PC-3 (cell line): Measurements from ENCODE around the gene NCSTN. TPM values are rescaled to one million over a fixed set of nuclear protein-coding genes. Genes with fewer than 3 reads are reported as not detected.

Source experiments
- ATAC-seq: fragments of 200-7000 bp; cut with Tn5 transposase; 2 replicates; pipeline ENCODE4 v1.9.1; 2020; ENCODE audit warnings: mild to moderate bottlenecking, moderate library complexity
- BruUV-seq: library from RNA; stranded (reverse); fragments of 400-500 nt; replicated peaks from 2 replicates; lab custom pipeline; 2021; lab: Mats Ljungman, UMichigan
- CTCF ChIA-PET: fragments of 300-600 bp; sonication (Branson Sonifier 250); formaldehyde crosslinking; loops from one replicate; lab custom pipeline; 2022; ENCODE audit warnings: antibody characterized with exemption; lab: Charles Lee
- POLR2A ChIA-PET: fragments of 300-600 bp; sonication (Branson Sonifier 250); formaldehyde crosslinking; loops from one replicate; lab custom pipeline; 2022; ENCODE audit warnings: antibody characterized with exemption; ENCODE audit not compliant: unreplicated experiment; lab: Charles Lee
- DNase-seq: peaks from one replicate; pipeline ENCODE4 v3.0.0-alpha.2; 2015
- H2AFZ ChIP-seq: fragments of 300-600 bp; sonication (generic); 2 replicates; pipeline ENCODE4 v1.6.0; 2016; ENCODE audit warnings: antibody characterized with exemption, low read length
- H3F3A ChIP-seq: fragments of 300-600 bp; sonication (generic); one replicate; pipeline ENCODE4 v1.6.0; 2017; ENCODE audit warnings: antibody characterized with exemption, low read length, control low read depth, mild to moderate bottlenecking; ENCODE audit not compliant: unreplicated experiment
- H3K27ac ChIP-seq: fragments of 300-600 bp; sonication (generic); 2 replicates; pipeline ENCODE4 v1.5.1; 2016; ENCODE audit warnings: mild to moderate bottlenecking, low read length
- H3K27me3 ChIP-seq: fragments of 300-600 bp; sonication (generic); 2 replicates; pipeline ENCODE4 v1.6.1; 2016; ENCODE audit warnings: low read length, mixed read lengths
- H3K36me3 ChIP-seq: fragments of 300-600 bp; sonication (generic); 2 replicates; pipeline ENCODE4 v1.6.1; 2016; ENCODE audit warnings: low read depth, mixed run types, low read length, mixed read lengths
- H3K4me1 ChIP-seq: fragments of 300-600 bp; sonication (generic); 2 replicates; pipeline ENCODE4 v1.5.1; 2016; ENCODE audit warnings: low read length; ENCODE audit not compliant: insufficient read depth
- H3K4me2 ChIP-seq: fragments of 300-600 bp; sonication (generic); 2 replicates; pipeline ENCODE4 v1.6.0; 2016; ENCODE audit warnings: low read length
- H3K4me3 ChIP-seq: fragments of 300-600 bp; sonication (generic); 2 replicates; pipeline ENCODE4 v1.5.1; 2016; ENCODE audit warnings: mild to moderate bottlenecking, low read length, mixed read lengths
- H3K79me2 ChIP-seq: fragments of 300-600 bp; sonication (generic); 2 replicates; pipeline ENCODE4 v1.6.1; 2017; ENCODE audit warnings: low read length, mixed read lengths
- H3K9ac ChIP-seq: fragments of 300-600 bp; sonication (generic); 2 replicates; pipeline ENCODE4 v1.6.0; 2016; ENCODE audit warnings: mild to moderate bottlenecking, low read length
- H3K9me2 ChIP-seq: fragments of 300-600 bp; sonication (generic); replicated peaks from 2 replicates; pipeline ENCODE4 v1.6.1; 2016; ENCODE audit warnings: mixed run types, low read length, mixed read lengths
- H3K9me3 ChIP-seq: fragments of 300-600 bp; sonication (generic); 2 replicates; pipeline ENCODE4 v1.6.1; 2016; ENCODE audit warnings: low read length, mixed read lengths
- H4K20me1 ChIP-seq: fragments of 300-600 bp; sonication (generic); 2 replicates; pipeline ENCODE4 v1.6.1; 2016; ENCODE audit warnings: low read length, mixed read lengths
- EZH2 ChIP-seq: fragments of 300-600 bp; sonication (generic); IDR thresholded peaks from one replicate; pipeline ENCODE4 v1.6.1; 2017; ENCODE audit warnings: antibody characterized with exemption, mild to moderate bottlenecking, low read length; ENCODE audit not compliant: unreplicated experiment
- EZH2phosphoT487 ChIP-seq: fragments of 300-600 bp; sonication (generic); IDR thresholded peaks from 2 replicates; pipeline ENCODE4 v1.6.1; 2018; ENCODE audit warnings: mild to moderate bottlenecking, antibody characterized with exemption, low read length, borderline replicate concordance
- intact Hi-C: fragments of 100-400 bp; cut with micrococcal nuclease; formaldehyde crosslinking; loops from 2 replicates; pipeline ENCODE4 v1.9.0; 2023
- total RNA-seq: library from RNA; depleted of rRNA; stranded (reverse); fragments of >200 nt; gene quantifications from 2 replicates; pipeline ENCODE4 v1.2.3, GENCODE V29; 2014
- TF ChIP-seq, protein P1 (sequence below): fragments of 300-600 bp; sonication (generic); conservative IDR thresholded peaks from 2 replicates; pipeline ENCODE4 v1.5.1; 2017; ENCODE audit warnings: antibody characterized with exemption, low read depth, mild to moderate bottlenecking, low read length

The NCSTN gene
- total RNA-seq, 1 experiment from 2014 or later, result 49.6 TPM

DNA sequence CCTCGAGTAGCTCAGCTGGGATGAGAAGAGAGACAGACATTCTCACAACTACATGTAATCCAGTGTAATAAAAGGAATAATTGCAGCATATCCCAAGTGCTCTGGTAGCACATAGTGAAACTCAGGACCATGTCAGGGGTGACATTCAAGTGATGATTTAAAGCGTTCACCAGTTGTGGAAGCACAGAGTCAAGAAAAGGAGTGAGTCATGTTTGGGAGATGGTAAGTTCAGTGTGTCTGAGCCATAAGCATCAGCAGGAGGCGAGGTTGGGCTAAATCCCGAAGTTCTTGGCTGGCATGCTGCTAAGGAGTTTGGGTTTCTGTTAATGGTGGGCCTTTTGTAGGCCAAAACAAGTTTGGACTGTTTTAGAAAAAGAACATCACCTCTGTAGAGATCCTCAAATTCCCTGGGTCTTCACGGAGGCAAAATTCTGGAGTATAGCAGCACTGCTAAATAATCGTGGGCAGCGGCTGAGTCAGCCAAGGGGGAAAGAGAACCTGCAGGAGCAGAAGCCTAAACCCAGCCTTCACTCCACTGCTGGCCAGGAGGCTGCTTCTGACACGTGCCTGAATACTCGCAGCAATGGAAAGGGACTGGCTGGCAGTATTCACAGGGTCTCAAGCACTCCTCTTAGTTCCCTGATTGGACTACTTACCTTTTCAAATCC lies 16.5 kb downstream of the NCSTN start:
- Histone ChIP-seq H2AFZ (no peak overlapping the region), H3K4me2 (no peak overlapping the region), H3K79me2 (no peaks in the 10 kb centered on the region), H3K9me2 (no peaks in the 10 kb centered on the region), H3K27ac (no peak overlapping the region), H4K20me1 (no peaks in the 10 kb centered on the region), H3K27me3 (no peaks in the 10 kb centered on the region), H3K9me3 (no peaks in the 10 kb centered on the region), H3K4me1 (no peaks in the 10 kb centered on the region), H3K9ac (no peak overlapping the region), H3K36me3 (peaks cover 40% of the 10 kb centered on the region), H3K4me3 (no peak overlapping the region), H3F3A (no peaks in the 10 kb centered on the region)
- no peak for DNase-seq
- ChIA-PET POLR2A (no interaction called here), CTCF (no interaction called here)
- ATAC-seq, result no peak; the same call in 1 of the 2 replicates
- BruUV-seq, result no TSS peak
- intact Hi-C loops, result no loop called here
- no peak for TF ChIP-seq EZH2

DNA sequence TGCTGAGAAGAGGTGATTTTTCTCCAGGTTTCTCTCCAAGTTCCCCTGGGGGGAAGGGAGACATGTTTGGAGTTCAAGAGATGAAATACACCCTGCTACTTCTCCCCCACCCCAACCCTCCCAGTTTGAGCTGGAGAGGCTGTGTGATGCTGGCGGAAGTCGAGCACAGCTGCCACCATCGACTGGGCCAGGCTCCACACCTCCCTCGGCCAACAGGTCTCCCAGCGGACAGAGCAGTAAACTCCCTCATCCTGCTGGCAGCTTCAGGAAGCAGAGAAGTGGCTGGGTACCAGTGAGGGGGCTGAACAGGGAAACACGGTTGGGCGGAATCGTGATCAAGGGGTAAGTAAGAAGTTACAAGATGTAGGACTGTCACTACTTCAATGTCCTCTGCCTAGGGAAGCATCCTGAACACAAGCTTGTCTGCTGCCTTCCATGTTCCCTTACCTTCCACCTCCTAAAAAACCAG lies 17.1 kb downstream of the NCSTN start:
- TF ChIP-seq, protein P1, sequence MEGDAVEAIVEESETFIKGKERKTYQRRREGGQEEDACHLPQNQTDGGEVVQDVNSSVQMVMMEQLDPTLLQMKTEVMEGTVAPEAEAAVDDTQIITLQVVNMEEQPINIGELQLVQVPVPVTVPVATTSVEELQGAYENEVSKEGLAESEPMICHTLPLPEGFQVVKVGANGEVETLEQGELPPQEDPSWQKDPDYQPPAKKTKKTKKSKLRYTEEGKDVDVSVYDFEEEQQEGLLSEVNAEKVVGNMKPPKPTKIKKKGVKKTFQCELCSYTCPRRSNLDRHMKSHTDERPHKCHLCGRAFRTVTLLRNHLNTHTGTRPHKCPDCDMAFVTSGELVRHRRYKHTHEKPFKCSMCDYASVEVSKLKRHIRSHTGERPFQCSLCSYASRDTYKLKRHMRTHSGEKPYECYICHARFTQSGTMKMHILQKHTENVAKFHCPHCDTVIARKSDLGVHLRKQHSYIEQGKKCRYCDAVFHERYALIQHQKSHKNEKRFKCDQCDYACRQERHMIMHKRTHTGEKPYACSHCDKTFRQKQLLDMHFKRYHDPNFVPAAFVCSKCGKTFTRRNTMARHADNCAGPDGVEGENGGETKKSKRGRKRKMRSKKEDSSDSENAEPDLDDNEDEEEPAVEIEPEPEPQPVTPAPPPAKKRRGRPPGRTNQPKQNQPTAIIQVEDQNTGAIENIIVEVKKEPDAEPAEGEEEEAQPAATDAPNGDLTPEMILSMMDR, result no peak
- TF ChIP-seq EZH2 (no peak), EZH2phosphoT487 (no peak)
- H3K4me3 ChIP-seq, result no peak overlapping the region
- H3K79me2 ChIP-seq, result no peaks in the 10 kb centered on the region
- H3K9me3 ChIP-seq, result no peaks in the 10 kb centered on the region
- peaks cover 35% of the 10 kb centered on the region for H3K36me3 ChIP-seq
- H3K9me2 ChIP-seq, result no peaks in the 10 kb centered on the region
- ChIA-PET POLR2A (no interaction called here), CTCF (no interaction called here)
- no peak overlapping the region for H3K4me2 ChIP-seq
- DNase-seq (no peak), ATAC-seq (no peak)
- BruUV-seq, result no TSS peak
- no peak overlapping the region for H2AFZ ChIP-seq
- H4K20me1 ChIP-seq, result no peaks in the 10 kb centered on the region
- H3F3A ChIP-seq, result no peaks in the 10 kb centered on the region
- H3K4me1 ChIP-seq, result no peaks in the 10 kb centered on the region
- H3K27me3 ChIP-seq, result no peaks in the 10 kb centered on the region
- no peak overlapping the region for H3K27ac ChIP-seq
- intact Hi-C loops, result no loop called here
- no peak overlapping the region for H3K9ac ChIP-seq

DNA sequence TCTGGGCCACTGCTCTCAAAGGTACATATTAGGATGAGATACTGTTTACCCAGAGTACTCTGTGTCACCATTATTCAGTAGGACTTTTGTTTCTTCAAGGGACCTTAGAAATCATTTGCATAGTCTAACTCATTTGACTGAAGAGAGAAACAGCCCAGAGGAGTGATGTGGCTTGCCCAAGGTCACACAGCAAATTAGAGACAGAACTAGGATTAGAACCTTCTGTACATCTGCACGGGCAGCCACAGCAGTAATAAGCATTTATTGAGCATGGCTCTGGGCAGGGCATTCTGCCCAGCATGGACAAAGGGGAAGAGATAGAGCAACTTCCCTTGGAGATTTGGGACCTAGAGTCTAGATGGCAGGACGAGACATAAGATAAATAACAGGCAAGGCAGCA lies 18.0 kb downstream of the NCSTN start:
- ATAC-seq (no peak), DNase-seq (no peak)
- H3K79me2 ChIP-seq, result no peaks in the 10 kb centered on the region
- TF ChIP-seq, protein P1, result no peak
- TF ChIP-seq EZH2phosphoT487 (no peak), EZH2 (no peak)
- no peak overlapping the region for H2AFZ ChIP-seq
- no peaks in the 10 kb centered on the region for H4K20me1 ChIP-seq
- no peaks in the 10 kb centered on the region for H3K4me1 ChIP-seq
- H3K9me2 ChIP-seq, result no peaks in the 10 kb centered on the region
- CTCF ChIA-PET, result no interaction called here
- H3K27me3 ChIP-seq, result no peaks in the 10 kb centered on the region
- peaks cover 28% of the 10 kb centered on the region for H3K36me3 ChIP-seq
- no peak overlapping the region for H3K27ac ChIP-seq
- H3K9ac ChIP-seq, result no peak overlapping the region
- no peaks in the 10 kb centered on the region for H3K9me3 ChIP-seq
- TSS peak; percentile 3 for BruUV-seq
- intact Hi-C loops, result no loop called here
- H3K4me3 ChIP-seq, result no peak overlapping the region
- POLR2A ChIA-PET, result no interaction called here
- H3K4me2 ChIP-seq, result no peak overlapping the region
- no peaks in the 10 kb centered on the region for H3F3A ChIP-seq
